Activated CD4-positive, alpha-beta T cell treated with anti-CD3 and anti-CD28 coated beads, Interleukin-2, amount 50 U/mL, for 24 hours (primary cell): ENCODE measurements around the gene ASMTL.
"Not testable (repeated sequence)": the region's sequence is repeated elsewhere in the genome, so short reads cannot be mapped to it uniquely, and the experiment has no call there.

ENCODE experiments used
- DNase-seq, 2 donors: peaks; one replicate each; pipeline ENCODE4 v3.0.0-alpha.2; 2020; ENCODE audit warnings: low read depth in 1 of 2, low spot score in 1 of 2

The ASMTL gene

GRCh38 chrX:1442016-1442665 is 10.6 kb downstream of the ASMTL start:
- DNase-seq, result no peak

GRCh38 chrX:1440506-1440905 is 12.2 kb downstream of the ASMTL start:
- no peak for DNase-seq

- DNase-seq, result no peak
Measured at GRCh38 chrX:1435241-1435895, 17.3 kb downstream of the ASMTL start.

GRCh38 chrX:1434871-1435240 is 17.9 kb downstream of the ASMTL start:
- no peak for DNase-seq

GRCh38 chrX:1433646-1434357 is 18.9 kb downstream of the ASMTL start:
- no peak for DNase-seq

GRCh38 chrX:1430451-1430850 is 22.3 kb downstream of the ASMTL start:
- DNase-seq, result no peak

- DNase-seq, result no peak
Measured at GRCh38 chrX:1427756-1428155, 25.0 kb downstream of the ASMTL start.

GRCh38 chrX:1426321-1426720 is 26.4 kb downstream of the ASMTL start:
- DNase-seq, result not testable (repeated sequence)

- DNase-seq, result no peak
Measured at GRCh38 chrX:1425381-1425780, 27.3 kb downstream of the ASMTL start.

GRCh38 chrX:1424147-1424851 is 28.4 kb downstream of the ASMTL start:
- no peak for DNase-seq

- DNase-seq, result no peak
Measured at GRCh38 chrX:1423215-1423614, 29.5 kb downstream of the ASMTL start.

- DNase-seq, result no peak
Measured at GRCh38 chrX:1422135-1422465, 30.6 kb downstream of the ASMTL start.

GRCh38 chrX:1421433-1422134 is 31.1 kb downstream of the ASMTL start:
- DNase-seq, result no peak

GRCh38 chrX:1420371-1420770 is 32.3 kb downstream of the ASMTL start:
- no peak for DNase-seq

GRCh38 chrX:1419545-1420355 is 33.0 kb downstream of the ASMTL start:
- no peak for DNase-seq

GRCh38 chrX:1418901-1419544 is 33.7 kb downstream of the ASMTL start:
- DNase-seq, result no peak

- no peak for DNase-seq
Measured at GRCh38 chrX:1417921-1418771, 34.6 kb downstream of the ASMTL start.

GRCh38 chrX:1416965-1417760 is 35.5 kb downstream of the ASMTL start:
- no peak for DNase-seq
